Measurements from ENCODE around the gene PLEKHH2. TPM values are rescaled to one million over a fixed set of nuclear protein-coding genes. Genes with fewer than 3 reads are reported as not detected.

The PLEKHH2 gene
- polyA plus RNA-seq, 2 donors: 2.4 to 2.6 TPM

GRCh38 chr2:43764086-43764705, 127.1 kb downstream of the PLEKHH2 start:
- Histone ChIP-seq H3K27ac (ENCODE audit: low read depth in 2 of 2, low read length in 1 of 2) (no peak overlapping the region), H3K4me1 (ENCODE audit: control insufficient read depth in 2 of 2, insufficient read depth in 2 of 2, low read length in 1 of 2) (no peaks in the 10 kb centered on the region), H3K27me3 (ENCODE audit: control insufficient read depth in 1 of 2, insufficient read depth in 2 of 2, low read length in 2 of 2) (no peaks in the 10 kb centered on the region), H3K9me3 (ENCODE audit: control insufficient read depth in 2 of 2, insufficient read depth in 1 of 2, low read depth in 1 of 2, low read length in 1 of 2) (no peaks in the 10 kb centered on the region), H3K4me3 (ENCODE audit: low read depth in 1 of 2, low read length in 2 of 2) (no peak overlapping the region), H3K36me3 (ENCODE audit: control insufficient read depth in 2 of 2, insufficient read depth in 2 of 2, low read length in 1 of 2) (no peaks in the 10 kb centered on the region)
- WGBS, 2 donors: 36 to 41% methylated on average over 1 of the region's 1 CpG

DNA sequence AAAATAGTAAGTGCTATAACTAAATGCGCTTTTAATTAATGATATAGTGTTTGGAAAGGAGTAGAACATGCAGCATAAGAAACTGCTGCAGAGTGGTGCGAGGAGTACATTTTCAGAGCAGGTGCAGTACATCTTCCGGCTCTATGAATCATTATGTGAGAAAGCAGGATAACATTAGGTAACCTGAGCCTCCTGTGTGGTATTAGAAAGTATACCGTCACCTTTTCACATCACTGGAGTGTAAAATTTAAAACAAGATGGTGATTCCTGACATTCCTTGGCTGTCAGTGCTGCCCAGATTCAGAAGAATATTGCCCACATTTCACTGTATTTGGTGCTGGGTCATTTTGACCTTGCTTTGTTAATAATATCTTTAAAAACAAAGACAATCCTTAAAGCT, 128.9 kb downstream of the PLEKHH2 start:
- Histone ChIP-seq H3K4me3 (ENCODE audit: low read depth in 1 of 2, low read length in 2 of 2) (no peak overlapping the region), H3K4me1 (ENCODE audit: control insufficient read depth in 2 of 2, insufficient read depth in 2 of 2, low read length in 1 of 2) (no peaks in the 10 kb centered on the region), H3K27ac (ENCODE audit: low read depth in 2 of 2, low read length in 1 of 2) (no peak overlapping the region), H3K9me3 (ENCODE audit: control insufficient read depth in 2 of 2, insufficient read depth in 1 of 2, low read depth in 1 of 2, low read length in 1 of 2) (no peaks in the 10 kb centered on the region), H3K27me3 (ENCODE audit: control insufficient read depth in 1 of 2, insufficient read depth in 2 of 2, low read length in 2 of 2) (no peaks in the 10 kb centered on the region), H3K36me3 (ENCODE audit: control insufficient read depth in 2 of 2, insufficient read depth in 2 of 2, low read length in 1 of 2) (no peaks in the 10 kb centered on the region)
- 86 to 87% methylated on average over 4 of the region's 4 CpGs for WGBS, 2 donors

GRCh38 chr2:43773876-43774613, 137.0 kb downstream of the PLEKHH2 start, which contains the start of gene DYNC2LI1:
DYNC2LI1 (plus strand) TSS chr2:43774039; CDS start chr2:43774139, 100 bp downstream.
- no peaks in the 10 kb centered on the region for H3K9me3 ChIP-seq (ENCODE audit: control insufficient read depth in 2 of 2, insufficient read depth in 1 of 2, low read depth in 1 of 2, low read length in 1 of 2)
- H3K4me3 ChIP-seq (ENCODE audit: low read depth in 1 of 2, low read length in 2 of 2): peak within 1 kb of the TSS; percentile 73 to 98
- no peaks in the 10 kb centered on the region for H3K4me1 ChIP-seq (ENCODE audit: control insufficient read depth in 2 of 2, insufficient read depth in 2 of 2, low read length in 1 of 2)
- no peaks in the 10 kb centered on the region for H3K27me3 ChIP-seq (ENCODE audit: control insufficient read depth in 1 of 2, insufficient read depth in 2 of 2, low read length in 2 of 2)
- H3K27ac ChIP-seq (ENCODE audit: low read depth in 2 of 2, low read length in 1 of 2): peak within 1 kb of the TSS; percentile 87 to 95
- WGBS, 2 donors: 0 to 1% methylated on average over 31 of the region's 31 CpGs
- no peaks in the 10 kb centered on the region for H3K36me3 ChIP-seq (ENCODE audit: control insufficient read depth in 2 of 2, insufficient read depth in 2 of 2, low read length in 1 of 2)

- no peaks in the 10 kb centered on the region for H3K27me3 ChIP-seq (ENCODE audit: control insufficient read depth in 1 of 2, insufficient read depth in 2 of 2, low read length in 2 of 2)
- 20 to 26% methylated on average over 7 of the region's 7 CpGs for WGBS, 2 donors
- no peaks in the 10 kb centered on the region for H3K4me1 ChIP-seq (ENCODE audit: control insufficient read depth in 2 of 2, insufficient read depth in 2 of 2, low read length in 1 of 2)
- H3K4me3 ChIP-seq (ENCODE audit: low read depth in 1 of 2, low read length in 2 of 2): peak overlapping the region; percentile 73 to 98
- H3K9me3 ChIP-seq (ENCODE audit: control insufficient read depth in 2 of 2, insufficient read depth in 1 of 2, low read depth in 1 of 2, low read length in 1 of 2): no peaks in the 10 kb centered on the region
- peak overlapping the region; percentile 22 to 87 for H3K27ac ChIP-seq (ENCODE audit: low read depth in 2 of 2, low read length in 1 of 2)
- H3K36me3 ChIP-seq (ENCODE audit: control insufficient read depth in 2 of 2, insufficient read depth in 2 of 2, low read length in 1 of 2): no peaks in the 10 kb centered on the region
These were observed 137.6 kb downstream of the PLEKHH2 start for GRCh38 chr2:43774617-43775016.

- H3K4me3 ChIP-seq (ENCODE audit: low read depth in 1 of 2, low read length in 2 of 2): no peak overlapping the region
- no peaks in the 10 kb centered on the region for H3K4me1 ChIP-seq (ENCODE audit: control insufficient read depth in 2 of 2, insufficient read depth in 2 of 2, low read length in 1 of 2)
- no peaks in the 10 kb centered on the region for H3K36me3 ChIP-seq (ENCODE audit: control insufficient read depth in 2 of 2, insufficient read depth in 2 of 2, low read length in 1 of 2)
- no peaks in the 10 kb centered on the region for H3K27me3 ChIP-seq (ENCODE audit: control insufficient read depth in 1 of 2, insufficient read depth in 2 of 2, low read length in 2 of 2)
- 68 to 70% methylated on average over 1 of the region's 1 CpG for WGBS, 2 donors
- no peaks in the 10 kb centered on the region for H3K9me3 ChIP-seq (ENCODE audit: control insufficient read depth in 2 of 2, insufficient read depth in 1 of 2, low read depth in 1 of 2, low read length in 1 of 2)
- H3K27ac ChIP-seq (ENCODE audit: low read depth in 2 of 2, low read length in 1 of 2): no peak overlapping the region
These were observed 139.3 kb downstream of the PLEKHH2 start for GRCh38 chr2:43776324-43776723.

GRCh38 chr2:43777306-43777926, 140.4 kb downstream of the PLEKHH2 start:
- Histone ChIP-seq H3K4me1 (ENCODE audit: control insufficient read depth in 2 of 2, insufficient read depth in 2 of 2, low read length in 1 of 2) (no peaks in the 10 kb centered on the region), H3K27me3 (ENCODE audit: control insufficient read depth in 1 of 2, insufficient read depth in 2 of 2, low read length in 2 of 2) (no peaks in the 10 kb centered on the region), H3K9me3 (ENCODE audit: control insufficient read depth in 2 of 2, insufficient read depth in 1 of 2, low read depth in 1 of 2, low read length in 1 of 2) (no peaks in the 10 kb centered on the region), H3K36me3 (ENCODE audit: control insufficient read depth in 2 of 2, insufficient read depth in 2 of 2, low read length in 1 of 2) (no peaks in the 10 kb centered on the region), H3K27ac (ENCODE audit: low read depth in 2 of 2, low read length in 1 of 2) (no peak overlapping the region), H3K4me3 (ENCODE audit: low read depth in 1 of 2, low read length in 2 of 2) (no peak overlapping the region)
- 95 to 97% methylated on average over 8 of the region's 8 CpGs for WGBS, 2 donors

- Histone ChIP-seq H3K36me3 (ENCODE audit: control insufficient read depth in 2 of 2, insufficient read depth in 2 of 2, low read length in 1 of 2) (no peaks in the 10 kb centered on the region), H3K27me3 (ENCODE audit: control insufficient read depth in 1 of 2, insufficient read depth in 2 of 2, low read length in 2 of 2) (no peaks in the 10 kb centered on the region), H3K4me1 (ENCODE audit: control insufficient read depth in 2 of 2, insufficient read depth in 2 of 2, low read length in 1 of 2) (no peaks in the 10 kb centered on the region), H3K9me3 (ENCODE audit: control insufficient read depth in 2 of 2, insufficient read depth in 1 of 2, low read depth in 1 of 2, low read length in 1 of 2) (no peaks in the 10 kb centered on the region), H3K4me3 (ENCODE audit: low read depth in 1 of 2, low read length in 2 of 2) (no peak overlapping the region), H3K27ac (ENCODE audit: low read depth in 2 of 2, low read length in 1 of 2) (no peak overlapping the region)
- 83 to 88% methylated on average over 8 of the region's 8 CpGs for WGBS, 2 donors
These were observed 141.2 kb downstream of the PLEKHH2 start for GRCh38 chr2:43778233-43778632.

DNA sequence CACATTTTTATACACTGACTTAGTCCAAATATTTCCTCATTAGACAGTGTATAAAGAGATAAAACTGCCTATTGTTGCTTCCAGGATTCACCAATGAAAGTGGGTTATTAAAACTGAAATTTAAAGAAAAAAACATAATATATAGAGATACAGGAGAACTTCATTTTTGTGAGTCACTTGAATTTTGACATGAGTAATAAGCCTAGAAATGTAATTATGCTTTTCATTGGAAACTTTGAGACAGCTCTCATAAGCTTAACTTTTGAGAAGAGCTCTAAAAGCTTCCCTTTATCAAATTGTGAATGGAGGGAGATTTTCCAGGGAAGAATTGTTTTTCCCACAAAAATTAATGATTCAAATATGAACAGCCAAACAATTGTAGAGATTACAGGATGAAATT, 150.8 kb downstream of the PLEKHH2 start:
- Histone ChIP-seq H3K4me1 (ENCODE audit: control insufficient read depth in 2 of 2, insufficient read depth in 2 of 2, low read length in 1 of 2) (peaks cover 0 to 4% of the 10 kb centered on the region in 2 donors), H3K27me3 (ENCODE audit: control insufficient read depth in 1 of 2, insufficient read depth in 2 of 2, low read length in 2 of 2) (no peaks in the 10 kb centered on the region), H3K36me3 (ENCODE audit: control insufficient read depth in 2 of 2, insufficient read depth in 2 of 2, low read length in 1 of 2) (peaks cover 0 to 2% of the 10 kb centered on the region in 2 donors), H3K9me3 (ENCODE audit: control insufficient read depth in 2 of 2, insufficient read depth in 1 of 2, low read depth in 1 of 2, low read length in 1 of 2) (no peaks in the 10 kb centered on the region), H3K27ac (ENCODE audit: low read depth in 2 of 2, low read length in 1 of 2) (no peak overlapping the region), H3K4me3 (ENCODE audit: low read depth in 1 of 2, low read length in 2 of 2) (no peak overlapping the region)

- peaks cover 0 to 4% of the 10 kb centered on the region in 2 donors for H3K4me1 ChIP-seq (ENCODE audit: control insufficient read depth in 2 of 2, insufficient read depth in 2 of 2, low read length in 1 of 2)
- no peak overlapping the region for H3K4me3 ChIP-seq (ENCODE audit: low read depth in 1 of 2, low read length in 2 of 2)
- no peaks in the 10 kb centered on the region for H3K9me3 ChIP-seq (ENCODE audit: control insufficient read depth in 2 of 2, insufficient read depth in 1 of 2, low read depth in 1 of 2, low read length in 1 of 2)
- H3K27ac ChIP-seq (ENCODE audit: low read depth in 2 of 2, low read length in 1 of 2): no peak overlapping the region
- 97 to 100% methylated on average over 1 of the region's 1 CpG for WGBS, 2 donors
- no peaks in the 10 kb centered on the region for H3K27me3 ChIP-seq (ENCODE audit: control insufficient read depth in 1 of 2, insufficient read depth in 2 of 2, low read length in 2 of 2)
- peaks cover 0 to 2% of the 10 kb centered on the region in 2 donors for H3K36me3 ChIP-seq (ENCODE audit: control insufficient read depth in 2 of 2, insufficient read depth in 2 of 2, low read length in 1 of 2)
These were observed 151.6 kb downstream of the PLEKHH2 start for GRCh38 chr2:43788646-43789045.
